Endometrial microvascular endothelial cells (primary cell): ENCODE measurements around the gene CEACAM16. TPM values are rescaled to one million over a fixed set of nuclear protein-coding genes. Genes with fewer than 3 reads are reported as not detected.

Experiments used
- in situ Hi-C: cut with HindIII; loops from 2 replicates; pipeline ENCODE4 v1.10.0; 2017; ENCODE audit warnings: low sequenced_read_pairs, low pct_unique_long_range_greater_than_20kb; ENCODE audit errors: inconsistent ontology term
- total RNA-seq: library from RNA; depleted of rRNA; stranded (reverse); fragments of >200 nt; gene quantifications from one replicate; pipeline ENCODE4 v1.2.3, GENCODE V29; 2015; ENCODE audit errors: inconsistent ontology term

The CEACAM16 gene
- total RNA-seq, 1 donor from 2014 or later: not detected

GRCh38 chr19:44696939-44697669, 1.8 kb upstream of the CEACAM16 start:
- in situ Hi-C loops: no loop called here

- in situ Hi-C loops: no loop called here
These were observed 1.3 kb upstream of the CEACAM16 start for GRCh38 chr19:44697670-44698034.

GRCh38 chr19:44700547-44700946, 1.6 kb downstream of the CEACAM16 start:
- in situ Hi-C loops: loop anchor here (25.0 kb wide), 1 partner anchor 137 kb away; the partner anchor contains the start of gene NECTIN2

GRCh38 chr19:44701228-44701627, 2.3 kb downstream of the CEACAM16 start:
- in situ Hi-C loops: loop anchor here (25.0 kb wide), 1 partner anchor 136 kb away; the partner anchor contains the start of gene NECTIN2

GRCh38 chr19:44702551-44703176, 3.7 kb downstream of the CEACAM16 start:
- in situ Hi-C loops: loop anchor here (25.0 kb wide), 1 partner anchor 135 kb away; the partner anchor contains the start of gene NECTIN2

DNA sequence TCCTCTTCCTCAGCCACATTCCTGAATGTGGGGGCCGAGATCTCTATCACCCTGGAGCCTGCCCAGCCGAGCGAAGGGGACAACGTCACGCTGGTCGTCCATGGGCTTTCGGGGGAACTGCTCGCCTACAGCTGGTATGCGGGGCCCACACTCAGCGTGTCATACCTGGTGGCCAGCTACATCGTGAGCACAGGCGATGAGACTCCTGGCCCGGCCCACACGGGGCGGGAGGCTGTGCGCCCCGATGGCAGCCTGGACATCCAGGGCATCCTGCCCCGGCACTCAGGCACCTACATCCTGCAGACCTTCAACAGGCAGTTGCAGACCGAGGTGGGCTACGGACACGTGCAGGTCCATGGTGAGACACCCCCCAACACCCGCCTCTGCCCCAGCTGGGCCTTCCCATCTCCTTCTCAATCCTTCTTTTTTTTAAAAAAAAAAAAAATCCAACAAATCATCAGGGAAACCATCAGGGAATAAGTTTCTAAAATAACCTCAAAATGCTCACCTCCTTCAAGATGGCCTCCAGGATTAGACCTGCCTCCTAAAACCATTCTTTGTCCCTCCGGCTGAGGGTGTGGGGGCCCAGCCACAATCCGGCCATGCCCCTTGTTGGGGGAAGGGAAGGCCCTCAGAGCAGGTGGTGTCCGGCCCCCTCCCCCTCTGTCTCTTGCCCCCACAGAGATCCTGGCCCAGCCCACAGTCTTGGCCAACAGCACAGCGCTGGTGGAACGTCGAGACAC, 4.6 kb downstream of the CEACAM16 start:
- in situ Hi-C loops: loop anchor here (25.0 kb wide), 1 partner anchor 134 kb away; the partner anchor contains the start of gene NECTIN2

GRCh38 chr19:44704982-44705381, 6.0 kb downstream of the CEACAM16 start:
- in situ Hi-C loops: loop anchor here (25.0 kb wide), 1 partner anchor 132 kb away; the partner anchor contains the start of gene NECTIN2

GRCh38 chr19:44705502-44706010, 6.6 kb downstream of the CEACAM16 start:
- in situ Hi-C loops: loop anchor here (25.0 kb wide), 1 partner anchor 132 kb away; the partner anchor contains the start of gene NECTIN2

- in situ Hi-C loops: loop anchor here (25.0 kb wide), 1 partner anchor 131 kb away; the partner anchor contains the start of gene NECTIN2
These were observed 7.7 kb downstream of the CEACAM16 start for GRCh38 chr19:44706506-44707236.

DNA sequence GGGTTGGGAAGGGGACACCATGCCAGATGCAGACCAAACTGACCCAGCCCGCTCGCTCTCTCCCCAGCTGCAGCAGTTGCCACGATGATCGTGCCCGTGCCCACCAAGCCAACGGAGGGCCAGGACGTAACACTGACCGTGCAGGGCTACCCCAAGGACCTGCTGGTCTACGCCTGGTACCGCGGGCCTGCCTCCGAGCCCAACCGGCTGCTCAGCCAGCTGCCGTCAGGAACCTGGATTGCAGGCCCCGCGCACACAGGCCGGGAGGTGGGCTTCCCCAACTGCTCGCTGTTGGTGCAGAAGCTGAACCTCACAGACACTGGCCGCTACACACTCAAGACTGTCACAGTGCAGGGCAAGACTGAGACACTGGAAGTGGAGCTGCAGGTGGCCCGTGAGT, 8.8 kb downstream of the CEACAM16 start:
- in situ Hi-C loops: loop anchor here (25.0 kb wide), 1 partner anchor 130 kb away; the partner anchor contains the start of gene NECTIN2

GRCh38 chr19:44708940-44709339, 10.0 kb downstream of the CEACAM16 start:
- in situ Hi-C loops: loop anchor here (25.0 kb wide), 1 partner anchor 128 kb away; the partner anchor contains the start of gene NECTIN2

GRCh38 chr19:44709434-44710266, 10.7 kb downstream of the CEACAM16 start:
- in situ Hi-C loops: loop anchor here (25.0 kb wide), 1 partner anchor 128 kb away; the partner anchor contains the start of gene NECTIN2

GRCh38 chr19:44710483-44710882, 11.5 kb downstream of the CEACAM16 start:
- in situ Hi-C loops: loop anchor here (25.0 kb wide), 1 partner anchor 127 kb away; the partner anchor contains the start of gene NECTIN2

DNA sequence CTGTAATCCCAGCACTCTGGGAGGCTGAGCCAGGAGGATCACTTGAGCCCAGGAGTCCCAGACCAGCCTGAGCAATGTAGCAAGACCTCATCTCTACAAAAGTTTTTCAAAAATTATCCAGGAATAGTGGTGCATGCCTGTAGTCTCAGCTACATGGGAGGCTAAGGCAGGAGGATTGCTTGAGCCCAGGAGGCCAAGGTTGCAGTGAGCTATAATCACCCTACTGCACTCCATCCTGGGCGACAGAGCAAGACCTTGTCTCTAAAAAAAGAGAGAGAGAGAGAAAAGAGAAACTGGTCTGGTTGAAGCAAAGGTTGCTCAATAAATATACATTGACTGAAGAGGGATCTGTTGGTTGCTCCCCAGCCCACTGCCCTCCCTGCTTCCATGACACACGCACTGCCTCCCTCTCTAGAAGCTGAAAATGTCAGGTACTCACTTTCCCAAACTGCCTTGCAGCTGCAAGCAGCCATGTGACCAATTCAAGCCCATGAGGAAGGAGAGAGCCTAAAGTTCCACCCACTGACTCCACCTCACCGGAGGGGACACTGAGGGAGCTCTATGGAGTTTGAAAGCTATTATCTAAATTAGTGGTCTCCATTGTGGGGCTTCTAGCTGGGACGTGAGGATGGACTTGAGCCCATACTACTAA, 14.0 kb downstream of the CEACAM16 start:
- in situ Hi-C loops: loop anchor here (25.0 kb wide), 1 partner anchor 124 kb away; the partner anchor contains the start of gene NECTIN2

GRCh38 chr19:44714597-44715169, 15.7 kb downstream of the CEACAM16 start:
- in situ Hi-C loops: loop anchor here (25.0 kb wide), 1 partner anchor 123 kb away; the partner anchor contains the start of gene NECTIN2

DNA sequence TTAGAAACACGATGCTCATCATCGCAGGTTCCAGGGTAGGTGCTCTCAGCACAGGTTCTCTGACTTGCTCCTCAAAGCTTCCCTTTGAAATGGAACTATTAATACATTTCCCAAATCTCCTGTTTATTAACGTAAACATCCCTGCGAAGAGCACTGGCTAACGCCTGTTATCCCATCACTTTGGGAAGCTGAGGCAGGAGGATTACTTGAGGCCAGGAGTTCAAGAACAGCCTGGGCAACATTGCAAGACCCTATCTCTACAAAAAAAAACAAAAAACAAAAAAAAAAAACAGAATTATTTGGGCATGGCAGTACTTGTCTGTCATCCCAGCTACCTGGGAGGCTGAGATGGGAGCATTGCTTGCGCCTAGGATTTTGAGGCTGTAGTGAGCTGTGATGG, 18.7 kb downstream of the CEACAM16 start:
- in situ Hi-C loops: loop anchor here (25.0 kb wide), 1 partner anchor 120 kb away; the partner anchor contains the start of gene NECTIN2
